HG02885 (cell line): ENCODE measurements around the gene PLAC9.
A peak's percentile ranks its signal among the peaks of the same experiment; 100 is the strongest.

Experiments
- ATAC-seq: cut with Tn5 transposase; IDR thresholded peaks from one replicate; pipeline ENCODE4 v1.9.1; 2021; ENCODE audit warnings: mild to moderate bottlenecking; ENCODE audit not compliant: unreplicated experiment, poor library complexity

Gene PLAC9

DNA sequence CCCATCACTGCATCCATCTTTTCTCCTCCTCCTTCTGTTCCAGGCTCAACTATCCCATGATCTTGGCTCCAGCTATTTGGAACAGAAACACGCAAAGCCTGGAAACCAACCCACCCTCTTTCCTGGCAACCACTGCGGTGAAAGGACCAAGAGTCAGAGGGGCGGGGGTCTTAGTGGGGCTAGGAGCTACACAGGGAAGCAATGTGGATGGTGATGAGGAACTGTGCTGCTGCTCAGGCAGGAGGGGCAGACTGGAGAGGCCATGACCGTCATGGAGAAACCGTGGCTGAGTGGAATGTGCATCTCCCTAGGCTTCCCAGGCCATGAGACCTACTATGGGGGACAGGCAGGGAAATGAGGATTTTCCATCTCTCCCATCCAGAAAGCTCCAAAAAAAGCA lies 25.6 kb downstream of the PLAC9 start:
- ATAC-seq, result no peak

GRCh38 chr10:80158598-80159127 lies 26.1 kb downstream of the PLAC9 start:
- no peak for ATAC-seq

DNA sequence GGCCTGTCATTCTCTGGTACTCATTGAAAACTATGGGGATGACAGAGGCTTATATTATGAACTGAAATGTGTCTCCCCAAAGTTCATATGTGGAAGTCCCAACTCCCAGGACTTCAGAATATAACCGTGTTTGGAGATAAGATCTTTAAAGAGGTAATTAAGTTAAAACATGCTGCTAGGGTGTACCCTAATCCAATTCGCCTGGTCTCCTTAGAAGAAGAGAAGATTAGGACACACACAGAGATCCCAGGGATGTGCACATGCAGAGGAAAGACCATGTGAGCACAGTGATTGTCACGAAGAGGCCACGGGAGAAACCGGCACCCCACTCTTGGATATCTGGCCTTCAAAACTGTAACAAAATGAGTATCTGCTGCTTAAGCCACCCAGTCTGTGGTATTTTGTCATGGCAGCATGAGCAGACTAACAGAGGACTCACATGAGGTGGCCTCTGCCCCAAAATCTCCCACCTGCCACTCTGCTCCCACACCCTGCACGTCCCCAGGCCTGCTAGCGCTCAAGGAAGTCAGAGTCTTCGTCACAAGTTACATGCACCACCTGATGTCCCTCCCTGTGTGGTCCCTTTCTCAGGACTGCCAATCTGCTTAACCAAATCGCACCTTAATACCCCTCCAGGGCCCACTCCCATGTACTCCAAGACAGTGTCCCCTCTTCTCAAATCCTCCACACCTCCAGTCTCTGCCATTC lies 26.8 kb downstream of the PLAC9 start:
- ATAC-seq, result no peak

DNA sequence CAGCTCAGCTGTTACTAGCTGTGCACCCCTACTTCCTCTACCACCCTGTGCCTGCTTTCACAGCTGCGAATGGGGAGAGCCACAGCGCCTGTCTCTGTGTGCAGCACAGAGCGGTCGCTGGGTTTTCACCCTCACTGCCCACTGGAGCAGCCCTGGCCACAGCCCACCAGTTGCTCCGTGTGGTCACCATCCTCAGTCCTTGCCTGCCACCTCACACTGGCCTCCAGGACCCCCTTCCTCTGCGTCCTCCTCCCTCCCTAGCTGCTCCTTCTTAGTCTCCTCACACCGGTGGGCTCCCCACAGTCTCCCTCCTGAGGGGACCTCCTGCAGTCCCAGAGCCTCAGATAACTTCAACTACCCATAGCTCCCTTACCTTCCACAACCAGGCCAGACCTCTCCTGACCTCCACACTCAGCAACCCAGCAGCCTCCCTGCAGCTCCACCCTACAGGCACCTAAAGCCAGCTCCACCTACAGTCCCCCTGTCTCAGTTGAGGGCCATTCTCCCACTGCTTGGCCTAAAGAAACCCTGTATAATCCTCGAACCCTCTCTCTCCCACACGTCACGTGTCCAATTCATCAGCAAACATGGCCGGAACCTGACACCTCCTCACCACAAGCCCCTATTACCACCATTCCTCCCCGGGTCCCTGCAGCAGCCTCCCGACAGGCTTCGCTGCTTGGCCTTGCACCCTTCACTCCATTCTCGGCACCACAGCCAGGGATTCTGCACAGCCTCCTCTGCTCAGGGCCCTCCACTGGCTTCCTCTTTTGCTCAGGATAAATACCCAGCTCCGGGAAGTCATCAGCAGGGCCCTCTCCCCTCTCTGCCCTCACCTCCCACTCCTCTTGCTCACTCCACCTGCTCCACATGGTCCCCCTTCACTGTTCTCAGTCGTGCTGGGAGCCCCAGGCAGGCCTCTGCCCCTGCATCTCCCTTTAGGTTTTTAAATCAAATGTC lies 28.1 kb downstream of the PLAC9 start:
- no peak for ATAC-seq

DNA sequence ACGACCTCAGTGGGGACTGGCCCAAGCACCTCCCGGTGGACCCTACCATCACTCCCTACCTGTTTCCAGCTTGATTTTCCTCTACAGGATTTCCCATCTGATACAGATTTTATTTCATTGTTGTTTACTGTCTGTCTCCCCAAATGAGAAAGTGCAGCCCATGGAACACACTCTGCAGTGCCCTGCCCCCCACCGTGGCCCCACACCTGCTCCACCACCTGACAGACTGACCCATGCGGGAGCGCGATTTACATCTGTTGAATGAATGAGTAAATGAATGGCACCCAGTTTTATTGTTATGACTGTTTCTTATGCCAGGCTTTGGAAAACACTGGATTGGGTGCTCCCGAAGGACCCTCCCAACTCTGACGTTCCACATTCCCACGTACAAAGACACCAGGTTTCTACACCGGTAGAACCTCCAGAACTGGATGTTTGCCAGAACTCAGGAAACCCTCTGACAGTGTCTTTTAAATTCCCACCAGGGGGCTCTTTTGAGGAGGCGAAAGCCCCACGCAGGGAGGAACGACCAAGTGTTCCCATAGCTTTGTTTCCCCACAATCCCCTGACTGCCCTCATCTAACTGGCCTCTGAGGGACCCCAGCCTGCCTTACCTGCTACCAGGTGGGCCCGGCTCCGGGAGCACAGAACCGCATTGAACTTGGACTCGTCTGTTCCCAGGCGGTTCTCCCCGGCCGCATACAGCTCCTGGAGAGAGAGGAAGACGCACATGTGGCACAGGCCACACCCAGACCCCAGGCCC lies 29.0 kb downstream of the PLAC9 start:
- no peak for ATAC-seq

GRCh38 chr10:80163741-80164341 lies 31.3 kb downstream of the PLAC9 start:
- ATAC-seq, result no peak

GRCh38 chr10:80164596-80164995 lies 32.1 kb downstream of the PLAC9 start:
- no peak for ATAC-seq

DNA sequence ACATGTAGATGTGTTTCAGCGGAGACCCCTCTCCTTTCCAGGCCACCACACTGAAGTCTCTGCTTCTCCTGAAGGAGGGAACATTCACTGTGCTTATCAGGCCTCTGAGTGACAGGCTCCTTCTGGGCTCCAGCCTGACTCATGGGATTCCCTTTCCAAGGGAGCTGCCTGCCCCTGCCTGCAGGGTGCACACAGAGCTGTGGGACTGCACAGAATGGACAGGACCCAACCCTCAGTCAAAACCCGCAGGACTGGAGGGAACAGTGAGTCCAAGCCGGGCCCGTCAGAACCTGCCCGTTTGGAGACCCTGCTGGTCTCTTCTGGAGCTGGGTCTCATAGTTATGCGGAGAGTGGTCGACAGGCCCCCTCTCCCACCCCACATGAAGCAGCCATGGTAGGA lies 32.6 kb downstream of the PLAC9 start:
- ATAC-seq, result no peak

DNA sequence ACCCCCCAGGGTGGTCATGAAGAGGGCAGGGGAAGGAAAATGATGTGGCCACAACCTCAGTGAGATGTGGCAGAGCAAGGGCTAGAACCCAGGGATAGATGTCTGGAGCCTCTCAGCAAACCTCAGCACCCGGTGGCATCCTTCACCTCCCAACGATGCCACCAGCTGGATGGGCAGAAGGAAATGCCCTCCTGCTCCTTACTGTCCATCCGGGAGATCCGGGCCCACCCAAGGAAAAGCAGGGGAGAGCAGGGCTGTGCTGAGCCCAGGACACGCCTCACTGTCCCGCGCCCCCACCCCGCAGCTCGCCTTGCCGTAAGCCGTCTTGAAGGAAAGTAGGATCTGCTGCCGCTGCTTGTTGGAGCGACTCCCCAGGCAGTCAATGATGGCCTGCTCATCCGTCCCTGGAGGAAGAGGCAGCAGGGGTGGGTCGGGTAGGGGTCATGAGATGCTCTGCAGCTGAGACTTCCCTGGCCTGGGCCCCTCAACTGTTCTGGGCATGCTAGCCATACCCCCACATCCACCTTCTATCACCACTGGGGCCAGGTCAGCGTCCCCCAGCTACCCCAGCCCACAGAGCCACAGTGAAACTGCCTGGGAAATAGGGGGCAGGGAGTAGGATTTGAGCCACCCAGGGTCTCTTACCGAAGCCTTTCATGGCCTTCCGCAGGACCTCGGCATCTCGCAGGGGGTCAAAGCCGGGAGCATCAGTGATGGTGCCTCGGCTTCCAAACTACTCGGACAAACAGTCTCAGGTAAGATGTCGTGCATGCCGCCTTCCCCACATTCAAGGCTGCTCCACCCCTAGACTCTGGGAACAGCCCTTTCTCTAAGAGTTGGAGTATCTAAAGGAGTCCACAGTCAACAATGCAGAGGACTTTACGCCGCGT lies 34.3 kb downstream of the PLAC9 start:
- no peak for ATAC-seq

- no peak for ATAC-seq
These were observed 35.1 kb downstream of the PLAC9 start for GRCh38 chr10:80167471-80168161.

- ATAC-seq, result no peak
These were observed 35.6 kb downstream of the PLAC9 start for GRCh38 chr10:80168162-80168511.

GRCh38 chr10:80168679-80169380 lies 36.3 kb downstream of the PLAC9 start:
- ATAC-seq, result peak; percentile 63

GRCh38 chr10:80170026-80170425 lies 37.5 kb downstream of the PLAC9 start:
- ATAC-seq, result no peak

DNA sequence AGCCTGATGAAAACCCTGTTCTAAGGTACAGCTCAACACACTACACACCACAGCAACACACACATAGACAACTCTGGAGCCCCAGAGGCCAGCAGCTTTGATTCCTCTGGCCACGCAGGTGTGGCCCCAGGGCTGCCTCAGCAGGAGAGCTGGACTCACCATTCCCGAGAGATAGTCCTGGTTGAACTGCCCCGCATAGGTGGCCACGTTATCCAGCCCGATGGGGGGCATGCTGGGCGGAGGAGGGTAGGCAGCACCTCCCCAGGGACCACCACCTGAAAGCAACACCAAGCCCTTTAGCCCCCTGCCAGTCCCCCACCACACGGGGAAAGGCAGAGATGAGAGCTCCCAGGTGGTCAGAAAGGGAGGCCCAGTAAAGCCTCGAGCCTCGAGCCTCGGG lies 38.1 kb downstream of the PLAC9 start:
- ATAC-seq, result no peak

DNA sequence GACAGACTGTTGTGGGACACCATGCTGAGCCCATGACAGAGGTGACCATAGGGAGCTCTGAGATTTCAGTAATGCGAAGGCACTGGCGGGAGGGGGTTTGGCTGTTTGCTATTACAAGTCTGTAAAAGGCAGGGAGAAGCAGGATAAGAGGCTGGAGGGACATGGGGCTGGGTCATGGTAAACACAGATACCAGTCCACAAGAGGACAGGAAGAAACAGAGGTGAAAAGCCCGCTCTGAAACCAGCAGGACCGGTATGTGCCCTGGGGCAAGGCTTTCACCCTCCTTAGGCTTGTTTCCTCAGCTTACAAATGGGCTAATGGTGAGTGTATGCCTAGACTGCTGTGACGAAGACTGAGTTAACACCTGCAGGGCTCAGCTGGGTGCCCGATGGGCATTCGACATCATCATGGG lies 38.7 kb downstream of the PLAC9 start:
- ATAC-seq, result no peak

GRCh38 chr10:80172896-80173295 lies 40.4 kb downstream of the PLAC9 start:
- ATAC-seq, result no peak

DNA sequence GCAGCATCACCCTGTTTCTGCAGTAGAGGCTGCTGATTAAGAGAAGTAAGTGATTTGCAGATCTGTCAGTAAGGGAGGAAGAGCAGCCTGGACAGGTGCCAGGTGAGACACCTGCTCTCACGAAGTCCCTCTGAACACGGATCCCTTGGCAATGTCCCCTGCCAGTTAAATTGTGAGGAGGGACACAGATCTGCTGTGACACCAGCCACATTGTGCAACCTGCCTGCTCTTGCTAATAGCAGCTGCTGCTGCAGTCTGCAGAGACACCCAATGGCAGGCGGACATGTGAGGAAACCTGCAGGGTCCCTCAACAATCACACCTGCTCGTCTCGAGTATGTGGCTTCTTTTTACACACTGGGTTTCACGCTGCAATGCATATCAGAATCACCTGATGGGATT lies 40.9 kb downstream of the PLAC9 start:
- ATAC-seq, result no peak
